Neuronal stem cell (in vitro differentiated cells): ENCODE measurements around the gene ATN1.
A peak's percentile ranks its signal among the peaks of the same experiment; 100 is the strongest.

Experiments used
- DNase-seq: peaks from one replicate; pipeline ENCODE4 v3.0.0-alpha.2; 2013; ENCODE audit warnings: low spot score
- H2AFZ ChIP-seq: one replicate; pipeline ENCODE4 v1.6.1; 2013; ENCODE audit warnings: mild to moderate bottlenecking, low read length, inconsistent platforms
- H2AK5ac ChIP-seq: 2 replicates; pipeline ENCODE4 v1.6.1; 2013; ENCODE audit warnings: low read depth, mild to moderate bottlenecking, inconsistent platforms, low read length, moderate library complexity, mixed read lengths
- H2BK120ac ChIP-seq: 2 replicates; pipeline ENCODE4 v1.6.1; 2013; ENCODE audit warnings: low read depth, mild to moderate bottlenecking, inconsistent platforms, low read length, moderate library complexity, mixed read lengths
- H2BK12ac ChIP-seq: one replicate; pipeline ENCODE4 v1.6.1; 2013; ENCODE audit warnings: low read length, inconsistent platforms
- H2BK15ac ChIP-seq: 2 replicates; pipeline ENCODE4 v1.6.1; 2013; ENCODE audit warnings: mild to moderate bottlenecking, low read length, inconsistent platforms, mixed read lengths
- H2BK5ac ChIP-seq: one replicate; pipeline ENCODE4 v1.6.1; 2013; ENCODE audit warnings: inconsistent platforms, mild to moderate bottlenecking, low read length, moderate library complexity
- H3K14ac ChIP-seq: one replicate; pipeline ENCODE4 v1.6.1; 2013; ENCODE audit warnings: low read length, inconsistent platforms
- H3K18ac ChIP-seq: 2 replicates; pipeline ENCODE4 v1.6.1; 2013; ENCODE audit warnings: low read length, inconsistent platforms
- H3K23ac ChIP-seq: 2 replicates; pipeline ENCODE4 v1.6.1; 2013; ENCODE audit warnings: low read depth, mild to moderate bottlenecking, mixed read lengths, low read length, inconsistent platforms; ENCODE audit not compliant: poor library complexity
- H3K27ac ChIP-seq: replicated peaks from 3 replicates; pipeline ENCODE4 v1.5.1; 2013; ENCODE audit warnings: low read length, inconsistent platforms
- H3K27me3 ChIP-seq, 3 experiments: 2 replicates each; pipeline ENCODE4 v1.6.1; 2013; ENCODE audit warnings: low read length in 3 of 3, mild to moderate bottlenecking in 2 of 3, inconsistent platforms in 1 of 3, low read depth in 1 of 3, mixed read lengths in 1 of 3, moderate library complexity in 1 of 3; ENCODE audit not compliant: control insufficient read depth in 3 of 3, insufficient read depth in 3 of 3
- H3K36me3 ChIP-seq, 2 donors: replicated peaks in 1 of 2; 2 replicates each; pipeline ENCODE4 v1.6.1; 2013; ENCODE audit warnings: low read length in 2 of 2; ENCODE audit not compliant: control insufficient read depth in 2 of 2, insufficient read depth in 2 of 2
- H3K4ac ChIP-seq: 2 replicates; pipeline ENCODE4 v1.6.1; 2013; ENCODE audit warnings: inconsistent platforms, mild to moderate bottlenecking, low read length, moderate library complexity
- H3K4me1 ChIP-seq, 2 donors: 1 replicate in 1 of 2; 2 replicates in 1 of 2; pipeline ENCODE4 v1.6.1; 2013; ENCODE audit warnings: low read length in 2 of 2, low read depth in 1 of 2; ENCODE audit not compliant: control insufficient read depth in 2 of 2, insufficient read depth in 1 of 2
- H3K4me2 ChIP-seq: one replicate; pipeline ENCODE4 v1.6.1; 2013; ENCODE audit warnings: mild to moderate bottlenecking, low read length, inconsistent platforms; ENCODE audit not compliant: insufficient read depth, poor library complexity, severe bottlenecking
- H3K4me3 ChIP-seq, 2 donors: 2 replicates each; pipeline ENCODE4 v1.5.1; 2013; ENCODE audit warnings: low read length in 2 of 2, mild to moderate bottlenecking in 2 of 2, inconsistent platforms in 1 of 2, moderate library complexity in 1 of 2
- H3K79me1 ChIP-seq: one replicate; pipeline ENCODE4 v1.6.1; 2013; ENCODE audit warnings: low read depth, mild to moderate bottlenecking, inconsistent platforms, low read length, moderate library complexity
- H3K9ac ChIP-seq: one replicate; pipeline ENCODE4 v1.6.1; 2013; ENCODE audit warnings: mild to moderate bottlenecking, low read depth, low read length, inconsistent platforms; ENCODE audit not compliant: poor library complexity
- H3K9me3 ChIP-seq, 2 donors: replicated peaks in 1 of 2; 2 replicates each; pipeline versions ENCODE3 to v1.6.1; 2013; ENCODE audit warnings: low read length in 2 of 2, mild to moderate bottlenecking in 2 of 2, inconsistent platforms in 1 of 2, low read depth in 1 of 2, mixed read lengths in 1 of 2, moderate library complexity in 1 of 2; ENCODE audit not compliant: control insufficient read depth in 2 of 2, insufficient read depth in 1 of 2
- H4K8ac ChIP-seq: one replicate; pipeline ENCODE4 v1.6.1; 2013; ENCODE audit warnings: low read depth, mild to moderate bottlenecking, inconsistent platforms, low read length, moderate library complexity
- H4K91ac ChIP-seq: one replicate; pipeline ENCODE4 v1.6.1; 2013; ENCODE audit warnings: low read length, low read depth, mild to moderate bottlenecking, inconsistent platforms; ENCODE audit not compliant: poor library complexity
- WGBS, 2 donors: extraction: QIAGEN DNeasy Blood & Tissue Kit; methylation state at CpG; one replicate each; pipeline ENCODE4 v1.1.7; 2013; ENCODE audit warnings: missing lambda C conversion rate in 2 of 2, mixed read lengths in 1 of 2; ENCODE audit not compliant: insufficient read length in 2 of 2, insufficient replicate concordance in 1 of 2; ENCODE audit errors: extremely low coverage in 2 of 2; 5-methylcytosine and 5-hydroxymethylcytosine counted together

ATN1 gene

DNA sequence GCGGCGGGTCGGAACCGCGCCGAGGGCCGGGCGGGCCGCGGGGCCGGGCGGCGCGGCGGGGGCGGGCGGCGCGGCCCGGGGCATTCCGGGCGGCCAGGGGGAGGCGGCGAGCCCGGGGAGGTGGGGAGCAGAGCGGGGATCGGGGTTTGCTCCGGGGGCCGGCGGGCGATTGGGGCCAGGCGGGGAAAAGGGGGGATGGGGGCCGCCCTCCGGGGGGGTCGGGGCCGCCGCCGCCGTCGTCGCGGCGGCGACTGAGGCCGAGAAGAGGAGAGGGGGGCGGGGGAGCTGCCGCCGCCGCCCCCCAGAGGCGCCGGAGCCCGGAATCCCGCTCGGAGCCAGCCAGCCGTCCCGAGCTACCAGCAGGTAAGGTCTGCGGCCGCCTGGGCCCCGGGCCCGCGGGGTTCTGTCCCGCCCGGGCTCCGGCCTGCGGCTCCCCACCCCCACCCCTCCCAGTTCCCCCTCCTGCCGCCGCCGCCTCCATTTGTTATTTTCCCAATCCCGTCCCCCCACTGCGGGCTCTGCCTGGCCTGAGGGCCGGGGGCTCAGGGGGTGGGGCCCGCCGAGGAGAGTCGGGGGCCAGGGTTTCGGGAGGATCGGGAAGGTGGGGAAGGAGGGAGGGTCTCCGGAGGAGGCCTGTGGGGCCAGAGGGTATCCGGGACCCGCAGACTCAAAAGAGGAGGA is 403 bp downstream of the ATN1 start:
- no peak overlapping the region for H2BK15ac ChIP-seq
- H2AK5ac ChIP-seq: peak overlapping the region; percentile 66
- no peak overlapping the region for H3K4ac ChIP-seq
- H2AFZ ChIP-seq: no peak overlapping the region
- peak overlapping the region; percentile 76 for H3K4me2 ChIP-seq
- H2BK5ac ChIP-seq: peak overlapping the region; percentile 68
- H3K27me3 ChIP-seq: no peaks in the 10 kb centered on the region
- H3K4me3 ChIP-seq: peak overlapping the region; percentile 77 to 91
- H3K23ac ChIP-seq: peak overlapping the region; percentile 32
- no peak for DNase-seq
- no peak overlapping the region for H3K14ac ChIP-seq
- H3K79me1 ChIP-seq: no peaks in the 10 kb centered on the region
- peaks cover 0 to 38% of the 10 kb centered on the region in 2 donors for H3K36me3 ChIP-seq
- WGBS, 2 donors: no CpG with 5 or more reads among the region's 79 CpGs
- H2BK12ac ChIP-seq: no peak overlapping the region
- H3K18ac ChIP-seq: peak overlapping the region; percentile 86
- no peak overlapping the region for H4K8ac ChIP-seq
- H3K4me1 ChIP-seq: peaks cover 23 to 43% of the 10 kb centered on the region in 2 donors
- peak overlapping the region; percentile 81 for H3K27ac ChIP-seq
- no peaks in the 10 kb centered on the region for H3K9me3 ChIP-seq
- H3K9ac ChIP-seq: peak overlapping the region; percentile 87
- H2BK120ac ChIP-seq: peak overlapping the region; percentile 76
- H4K91ac ChIP-seq: no peak overlapping the region

DNA sequence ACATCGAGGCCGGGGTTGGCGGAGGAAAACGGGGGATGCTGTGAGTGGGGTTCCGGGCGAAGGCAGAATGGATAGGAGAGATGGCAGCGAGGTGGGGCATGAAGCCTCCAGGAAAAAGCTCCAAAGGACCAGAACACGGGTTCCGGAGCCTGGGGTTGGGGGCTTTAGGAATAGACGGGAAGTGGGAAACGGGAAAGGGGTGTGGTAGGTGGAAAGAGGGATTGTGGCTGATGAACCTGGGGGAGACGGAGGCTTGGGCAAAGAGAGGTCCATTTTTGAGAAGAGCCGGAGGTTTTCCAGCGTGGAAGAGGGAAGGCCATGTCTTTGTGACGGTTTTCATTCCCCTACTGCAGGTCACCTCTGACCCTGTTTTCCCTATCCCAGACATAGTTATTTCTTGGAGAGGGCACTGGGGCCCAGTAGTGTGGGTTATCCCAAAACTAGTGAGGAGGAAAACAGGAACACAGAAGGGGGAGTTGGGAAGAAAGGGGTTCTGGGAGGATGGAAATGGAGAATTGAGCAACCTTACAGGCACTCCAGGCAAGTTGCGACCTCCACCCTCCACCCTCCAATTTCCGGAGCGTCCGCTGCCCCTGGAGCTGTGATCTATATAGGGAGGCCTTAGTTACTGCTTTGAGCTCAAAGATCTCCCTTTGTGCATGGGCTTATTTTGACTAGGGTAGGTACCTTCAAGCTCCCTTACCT is 1.1 kb downstream of the ATN1 start:
- Histone ChIP-seq H2BK120ac (peak overlapping the region; percentile 64), H3K9ac (peak overlapping the region; percentile 87), H3K79me1 (peaks cover 1% of the 10 kb centered on the region), H2AK5ac (peak overlapping the region; percentile 66), H3K18ac (peak overlapping the region; percentile 86), H2BK5ac (peak overlapping the region; percentile 55), H4K91ac (no peak overlapping the region), H4K8ac (no peak overlapping the region), H2BK12ac (no peak overlapping the region), H3K9me3 (no peaks in the 10 kb centered on the region), H3K14ac (no peak overlapping the region), H3K4me3 (peak overlapping the region; percentile 77 to 88), H3K4ac (no peak overlapping the region), H3K27ac (no peak overlapping the region), H3K4me1 (peaks cover 21 to 36% of the 10 kb centered on the region in 2 donors), H3K23ac (peak overlapping the region; percentile 32), H3K4me2 (peak overlapping the region; percentile 76), H3K27me3 (no peaks in the 10 kb centered on the region), H2BK15ac (no peak overlapping the region), H2AFZ (no peak overlapping the region), H3K36me3 (peaks cover 4 to 40% of the 10 kb centered on the region in 2 donors)
- DNase-seq: no peak
- no CpG with 5 or more reads among the region's 19 CpGs for WGBS, 2 donors

DNA sequence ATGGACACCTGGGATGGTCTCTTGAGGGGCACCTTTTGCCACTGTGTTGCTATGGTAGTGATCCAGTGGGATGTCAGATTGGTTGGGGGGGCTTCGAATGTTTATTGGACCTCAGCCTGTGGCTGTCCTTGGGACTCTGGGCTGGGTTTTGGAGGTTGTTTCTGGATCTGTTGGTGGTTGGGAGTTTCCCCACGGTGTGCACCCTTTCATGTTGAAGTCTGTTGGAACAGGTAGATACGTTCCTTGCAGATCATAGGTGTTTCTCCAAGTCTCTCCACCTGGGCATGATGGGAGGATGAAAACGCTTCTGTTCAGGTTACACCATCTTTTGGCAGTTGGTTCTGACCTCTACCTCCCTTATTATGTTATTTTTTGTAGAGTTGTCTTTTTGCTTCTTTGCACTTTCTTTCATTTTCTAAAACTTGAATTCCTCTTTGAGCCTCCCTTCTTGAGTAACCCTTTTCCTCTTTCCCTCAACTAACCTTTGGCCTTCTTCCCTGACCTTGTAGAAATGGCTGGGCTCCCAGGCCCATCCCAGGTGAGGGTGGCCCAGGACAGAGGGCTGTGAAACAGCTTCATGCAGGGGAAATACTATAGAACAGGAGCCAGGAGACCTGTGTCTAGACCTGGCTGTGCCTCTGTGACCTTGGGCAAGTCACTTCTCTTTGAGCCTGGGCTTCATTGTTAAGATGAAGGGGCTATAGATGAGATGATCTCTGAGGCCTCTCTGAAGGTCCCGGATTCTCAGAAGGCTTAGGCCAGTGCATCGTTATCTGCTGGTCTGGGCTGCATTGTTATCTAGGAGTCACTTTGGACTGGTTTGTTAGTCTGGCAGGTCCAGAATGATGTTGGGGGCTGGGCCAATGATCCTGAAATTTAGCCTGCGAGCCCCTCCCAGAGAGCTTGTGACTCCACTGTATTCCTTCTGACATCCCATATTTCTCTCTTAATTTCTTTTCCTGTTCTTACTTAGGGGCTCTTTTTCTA is 2.0 kb downstream of the ATN1 start:
- no peak overlapping the region for H3K23ac ChIP-seq
- H3K4me2 ChIP-seq: peak overlapping the region; percentile 76
- peak overlapping the region; percentile 55 for H2BK5ac ChIP-seq
- no peak overlapping the region for H3K4ac ChIP-seq
- no peak overlapping the region for H2AFZ ChIP-seq
- no peak for DNase-seq
- no peak overlapping the region for H2AK5ac ChIP-seq
- H3K9ac ChIP-seq: peak overlapping the region; percentile 87
- no peak overlapping the region for H3K14ac ChIP-seq
- H3K27me3 ChIP-seq: no peaks in the 10 kb centered on the region
- WGBS, 2 donors: no CpG with 5 or more reads among the region's 7 CpGs
- no peaks in the 10 kb centered on the region for H3K9me3 ChIP-seq
- H3K4me1 ChIP-seq: peaks cover 18 to 28% of the 10 kb centered on the region in 2 donors
- H3K79me1 ChIP-seq: peaks cover 1% of the 10 kb centered on the region
- H4K8ac ChIP-seq: no peak overlapping the region
- no peak overlapping the region for H2BK12ac ChIP-seq
- H3K27ac ChIP-seq: no peak overlapping the region
- H3K36me3 ChIP-seq: peaks cover 12 to 49% of the 10 kb centered on the region in 2 donors
- H4K91ac ChIP-seq: no peak overlapping the region
- no peak overlapping the region for H3K18ac ChIP-seq
- H2BK15ac ChIP-seq: no peak overlapping the region
- no peak overlapping the region for H2BK120ac ChIP-seq
- peak overlapping the region; percentile 77 to 88 for H3K4me3 ChIP-seq
